Natural killer cell (primary cell): ENCODE results near the gene NPHP4. TPM values are rescaled to one million over a fixed set of nuclear protein-coding genes. Genes with fewer than 3 reads are reported as not detected.

Source experiments
- ATAC-seq, 3 donors: fragments of 150-1000 bp in 2 of 3; fragments of 200-7000 bp in 1 of 3; cut with Tn5 transposase; 1 replicate in 1 of 3; 2 replicates in 2 of 3; pipeline ENCODE4 v1.10.0; 2021; ENCODE audit warnings: mild to moderate bottlenecking in 2 of 3, moderate library complexity in 2 of 3
- DNase-seq, 2 donors: peaks; one replicate each; pipeline versions ENCODE4 v3.0.0 to v3.0.0-alpha.2; 2013 to 2021; ENCODE audit warnings: mixed read lengths in 1 of 2
- H3K27ac ChIP-seq: one replicate; pipeline ENCODE4 v1.5.1; 2013; ENCODE audit warnings: mild to moderate bottlenecking, low read length
- H3K27me3 ChIP-seq: one replicate; pipeline ENCODE4 v1.6.1; 2013; ENCODE audit warnings: low read length; ENCODE audit not compliant: control insufficient read depth, insufficient read depth
- H3K36me3 ChIP-seq: one replicate; pipeline ENCODE4 v1.6.1; 2013; ENCODE audit warnings: low read length; ENCODE audit not compliant: control insufficient read depth, insufficient read depth
- H3K4me1 ChIP-seq: one replicate; pipeline ENCODE4 v1.6.1; 2013; ENCODE audit warnings: low read length; ENCODE audit not compliant: control insufficient read depth, insufficient read depth
- H3K4me3 ChIP-seq: one replicate; pipeline ENCODE4 v1.5.1; 2013; ENCODE audit warnings: low read length
- H3K9me3 ChIP-seq: one replicate; pipeline ENCODE4 v1.6.1; 2013; ENCODE audit warnings: low read length; ENCODE audit not compliant: control insufficient read depth, insufficient read depth
- H3K27ac Mint-ChIP-seq, 2 donors: one replicate each; pipeline ENCODE4 v1.8.0; 2022; ENCODE audit warnings: mild to moderate bottlenecking in 2 of 2, mixed read lengths in 2 of 2, moderate library complexity in 1 of 2
- H3K27me3 Mint-ChIP-seq, 2 donors: one replicate each; pipeline ENCODE4 v1.8.0; 2022; ENCODE audit warnings: low read depth in 2 of 2, mixed read lengths in 2 of 2
- H3K36me3 Mint-ChIP-seq: one replicate; pipeline ENCODE4 v1.8.0; 2022; ENCODE audit warnings: mixed read lengths
- H3K4me1 Mint-ChIP-seq, 2 donors: one replicate each; pipeline ENCODE4 v1.8.0; 2022; ENCODE audit warnings: mixed read lengths in 2 of 2
- H3K4me3 Mint-ChIP-seq: one replicate; pipeline ENCODE4 v1.8.0; 2022; ENCODE audit warnings: mild to moderate bottlenecking, moderate library complexity, mixed read lengths
- H3K9me3 Mint-ChIP-seq, 2 donors: one replicate each; pipeline ENCODE4 v1.8.0; 2022; ENCODE audit warnings: mixed read lengths in 2 of 2
- CTCF ChIP-seq: fragments of 200-600 bp; IDR thresholded peaks from one replicate; pipeline ENCODE4 v1.8.0; 2022; ENCODE audit warnings: antibody characterized with exemption
- WGBS: methylation state at CpG from one replicate; pipeline ENCODE4 v1.1.7; 2013; ENCODE audit warnings: missing lambda C conversion rate; ENCODE audit not compliant: insufficient coverage; 5-methylcytosine and 5-hydroxymethylcytosine counted together
- intact Hi-C: fragments of 100-400 bp; cut with micrococcal nuclease; formaldehyde crosslinking; loops from one replicate; pipeline ENCODE4 v1.14.2; 2022
- total RNA-seq, 4 donors: library from RNA; stranded (reverse); fragments of 120-200 nt in 1 of 4; gene quantifications; one replicate each; pipeline versions ENCODE4 v1.2.3 to v1.2.4, GENCODE V29; 2013 to 2022

Gene NPHP4
- total RNA-seq, 3 donors from 2014 or later (not counting 1 experiment from before 2014, with no cell fraction given): 6.3 to 14.7 (median 10.1) TPM

GRCh38 chr1:5830771-5831599, 161.2 kb downstream of the NPHP4 start:
- Mint-ChIP-seq H3K9me3 (peaks cover 5 to 6% of the 10 kb centered on the region in 2 donors), H3K27ac (no peak overlapping the region), H3K4me1 (no peaks in the 10 kb centered on the region), H3K4me3 (no peak overlapping the region), H3K36me3 (no peaks in the 10 kb centered on the region), H3K27me3 (peaks cover 4 to 5% of the 10 kb centered on the region in 2 donors)
- Histone ChIP-seq H3K27me3 (no peaks in the 10 kb centered on the region), H3K4me3 (no peak overlapping the region), H3K9me3 (no peaks in the 10 kb centered on the region), H3K36me3 (no peaks in the 10 kb centered on the region), H3K4me1 (no peaks in the 10 kb centered on the region), H3K27ac (no peak overlapping the region)
- intact Hi-C loops: no loop called here
- WGBS: 50% methylated on average over 26 of the region's 26 CpGs
- ATAC-seq: no peak
- no peak for TF ChIP-seq CTCF
- no peak for DNase-seq

GRCh38 chr1:5829414-5829813, 162.8 kb downstream of the NPHP4 start:
- Mint-ChIP-seq H3K4me3 (no peak overlapping the region), H3K27me3 (peaks cover 7% of the 10 kb centered on the region in 2 donors), H3K27ac (no peak overlapping the region), H3K9me3 (peaks cover 5 to 6% of the 10 kb centered on the region in 2 donors), H3K36me3 (no peaks in the 10 kb centered on the region), H3K4me1 (no peaks in the 10 kb centered on the region)
- no peak for DNase-seq
- H3K4me3 ChIP-seq: no peak overlapping the region
- no peaks in the 10 kb centered on the region for H3K4me1 ChIP-seq
- intact Hi-C loops: no loop called here
- WGBS: 91% methylated on average over 3 of the region's 3 CpGs
- TF ChIP-seq CTCF: no peak
- no peaks in the 10 kb centered on the region for H3K27me3 ChIP-seq
- H3K36me3 ChIP-seq: no peaks in the 10 kb centered on the region
- H3K9me3 ChIP-seq: no peaks in the 10 kb centered on the region
- ATAC-seq: no peak
- H3K27ac ChIP-seq: no peak overlapping the region

GRCh38 chr1:5828308-5828935, 163.8 kb downstream of the NPHP4 start:
- H3K9me3 ChIP-seq: no peaks in the 10 kb centered on the region
- ATAC-seq (no peak), DNase-seq (no peak)
- H3K4me1 Mint-ChIP-seq: no peaks in the 10 kb centered on the region
- H3K27ac ChIP-seq: no peak overlapping the region
- peaks cover 7 to 9% of the 10 kb centered on the region in 2 donors for H3K27me3 Mint-ChIP-seq
- no peak overlapping the region for H3K4me3 ChIP-seq
- no peak overlapping the region for H3K4me3 Mint-ChIP-seq
- intact Hi-C loops: no loop called here
- H3K27ac Mint-ChIP-seq: no peak overlapping the region
- H3K36me3 ChIP-seq: no peaks in the 10 kb centered on the region
- 77% methylated on average over 9 of the region's 11 CpGs for whole genome bisulfite sequencing
- no peak for TF ChIP-seq CTCF
- H3K27me3 ChIP-seq: no peaks in the 10 kb centered on the region
- H3K36me3 Mint-ChIP-seq: no peaks in the 10 kb centered on the region
- H3K4me1 ChIP-seq: no peaks in the 10 kb centered on the region
- H3K9me3 Mint-ChIP-seq: peaks cover 5 to 6% of the 10 kb centered on the region in 2 donors
